ENCODE results near the gene RETSAT.
"Not testable (repeated sequence)": the region's sequence is repeated elsewhere in the genome, so short reads cannot be mapped to it uniquely, and the experiment has no call there.

The RETSAT gene

DNA sequence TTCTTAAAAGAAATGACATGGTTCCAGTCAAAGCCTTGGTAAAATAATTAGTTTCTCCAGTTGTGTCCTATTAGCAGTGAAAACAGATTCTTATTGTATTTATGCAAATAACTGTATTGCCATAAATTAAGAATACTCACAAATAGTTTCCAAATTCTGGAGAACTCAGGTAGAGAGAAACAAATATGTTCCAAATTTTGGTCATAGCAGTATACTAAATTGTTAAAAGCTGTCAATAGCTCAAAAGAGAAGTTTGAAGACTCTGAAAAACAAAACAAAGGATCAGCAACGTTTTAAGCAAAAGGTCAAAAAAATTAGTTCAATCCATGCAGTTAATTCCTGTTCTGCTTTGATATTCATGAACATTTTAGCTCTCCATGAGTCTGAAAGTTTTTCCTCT lies 25.7 kb upstream of the RETSAT start:
- in situ Hi-C loops (cut with MboI; ENCODE audit: low sequenced_read_pairs) = no loop called here

DNA sequence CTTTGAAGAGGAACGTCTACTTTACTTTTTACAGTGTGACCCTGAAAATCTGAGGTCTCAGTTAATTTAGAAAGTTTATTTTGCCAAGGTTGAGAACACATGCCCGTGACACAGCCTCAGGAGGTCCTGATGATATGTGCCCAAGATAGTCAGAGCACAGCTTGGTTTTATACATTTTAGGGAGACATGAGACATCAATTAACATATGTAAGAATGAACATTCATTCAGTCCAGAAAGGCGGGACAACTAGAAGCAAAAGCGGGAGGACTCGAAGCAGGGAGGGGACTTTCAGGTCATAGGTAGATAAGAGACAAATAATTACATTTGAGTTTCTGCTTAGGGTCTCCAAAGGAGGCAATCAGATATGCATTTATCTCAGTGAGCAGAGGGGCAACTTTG lies 23.9 kb upstream of the RETSAT start:
- in situ Hi-C loops (cut with MboI; ENCODE audit: low sequenced_read_pairs) = no loop called here

DNA sequence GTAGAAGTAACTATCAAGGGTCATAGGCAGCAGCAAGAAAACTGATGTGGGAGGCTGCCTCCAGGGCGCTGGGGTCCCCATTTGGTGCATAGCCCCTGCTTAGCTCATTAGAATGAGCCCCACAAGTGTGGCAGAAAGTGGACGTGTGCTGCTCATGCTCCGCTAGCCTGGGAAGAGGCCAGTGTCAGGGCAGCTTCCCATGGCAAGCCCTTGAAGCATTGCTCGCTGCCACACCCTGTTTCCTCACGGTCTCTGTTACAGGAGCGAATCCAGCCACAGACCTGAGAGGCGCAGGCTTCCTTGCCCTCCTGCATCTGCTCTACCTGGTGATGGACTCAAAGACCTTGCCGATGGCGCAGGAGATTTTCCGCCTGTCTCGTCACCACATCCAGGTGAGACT lies 22.8 kb upstream of the RETSAT start:
- in situ Hi-C loops (cut with MboI; ENCODE audit: low sequenced_read_pairs) = no loop called here

DNA sequence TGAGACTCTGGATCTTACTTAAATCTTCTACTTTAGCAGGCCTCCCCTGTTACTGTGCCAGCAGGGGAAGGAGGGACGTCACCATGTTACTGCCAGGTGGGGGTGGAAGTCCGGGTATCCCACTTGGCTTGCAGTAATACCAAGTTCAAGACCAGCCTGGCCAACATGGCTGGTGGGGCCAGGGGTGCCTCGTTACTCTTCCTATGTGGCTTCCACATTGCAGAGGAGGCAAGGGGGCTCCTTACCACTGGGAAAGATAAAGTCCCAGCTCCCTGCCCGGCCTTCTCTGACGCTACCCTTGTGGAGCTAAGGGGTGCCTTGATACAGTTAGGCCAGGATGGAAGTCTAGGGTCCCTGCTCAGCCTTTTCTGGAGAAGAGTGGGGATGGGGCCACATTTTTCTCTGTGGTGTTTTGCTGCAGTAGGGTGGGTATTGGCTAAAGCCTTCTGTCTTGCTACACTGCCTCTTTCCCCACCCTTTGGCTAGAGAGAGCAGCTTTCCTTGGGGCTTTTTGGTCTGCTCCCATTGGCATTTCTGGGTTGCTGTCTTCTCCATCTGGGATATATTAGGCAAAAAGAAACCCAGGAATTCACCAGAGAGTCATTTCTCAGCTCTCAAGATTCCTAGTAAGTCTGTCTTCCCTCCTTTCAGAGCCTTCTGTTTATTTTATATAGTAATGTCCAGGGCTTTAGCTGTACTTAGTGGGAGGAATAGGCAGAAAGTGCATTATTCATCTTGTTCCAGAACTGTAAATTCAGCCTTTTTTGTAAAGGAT lies 22.1 kb upstream of the RETSAT start:
- in situ Hi-C loops (cut with MboI; ENCODE audit: low sequenced_read_pairs) = no loop called here

DNA sequence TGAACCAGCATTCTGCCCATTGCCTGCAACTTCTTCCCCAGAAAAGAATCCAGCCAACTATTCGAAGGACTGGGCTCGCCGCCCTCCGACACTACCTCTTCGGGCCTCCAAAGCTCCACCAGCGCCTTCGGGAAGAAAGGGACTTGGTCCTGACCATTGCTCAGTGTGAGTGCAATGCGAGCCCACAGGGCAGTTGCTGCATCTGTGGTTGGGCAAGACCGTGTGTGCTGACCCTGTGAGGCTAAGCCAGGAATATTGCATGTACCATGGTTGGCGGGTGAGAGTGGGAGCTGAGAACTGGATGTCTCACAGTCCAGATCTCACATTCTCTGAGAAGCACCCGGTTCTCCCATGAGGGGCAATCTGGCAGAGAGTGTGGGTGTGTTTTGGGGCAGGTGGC lies 16.7 kb upstream of the RETSAT start:
- in situ Hi-C loops (cut with MboI; ENCODE audit: low sequenced_read_pairs) = no loop called here

GRCh38 chr2:85369500-85369899 lies 15.2 kb upstream of the RETSAT start:
- in situ Hi-C loops (cut with MboI; ENCODE audit: low sequenced_read_pairs) = no loop called here

GRCh38 chr2:85368921-85369320 lies 14.6 kb upstream of the RETSAT start:
- in situ Hi-C loops (cut with MboI; ENCODE audit: low sequenced_read_pairs) = no loop called here

DNA sequence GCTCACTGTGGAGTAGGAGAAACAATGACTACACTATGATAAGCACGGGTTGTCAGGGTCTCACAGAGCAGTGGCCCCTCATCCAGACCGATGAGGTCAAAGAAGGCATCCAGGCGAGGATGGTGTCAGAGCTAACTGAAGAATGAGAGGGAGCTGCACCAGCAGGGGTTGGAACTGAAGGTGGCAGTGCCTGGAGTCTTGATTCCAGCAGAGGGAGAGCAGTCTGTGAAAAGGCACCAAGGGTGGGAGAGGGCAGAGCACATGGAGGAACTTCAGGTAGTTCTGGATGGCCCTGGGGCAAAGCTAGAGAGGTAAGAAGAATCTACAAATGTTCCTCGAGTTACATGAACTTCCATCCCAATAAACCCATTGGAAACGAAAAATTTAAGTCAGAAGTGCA lies 12.9 kb upstream of the RETSAT start:
- in situ Hi-C loops (cut with MboI; ENCODE audit: low sequenced_read_pairs) = no loop called here

DNA sequence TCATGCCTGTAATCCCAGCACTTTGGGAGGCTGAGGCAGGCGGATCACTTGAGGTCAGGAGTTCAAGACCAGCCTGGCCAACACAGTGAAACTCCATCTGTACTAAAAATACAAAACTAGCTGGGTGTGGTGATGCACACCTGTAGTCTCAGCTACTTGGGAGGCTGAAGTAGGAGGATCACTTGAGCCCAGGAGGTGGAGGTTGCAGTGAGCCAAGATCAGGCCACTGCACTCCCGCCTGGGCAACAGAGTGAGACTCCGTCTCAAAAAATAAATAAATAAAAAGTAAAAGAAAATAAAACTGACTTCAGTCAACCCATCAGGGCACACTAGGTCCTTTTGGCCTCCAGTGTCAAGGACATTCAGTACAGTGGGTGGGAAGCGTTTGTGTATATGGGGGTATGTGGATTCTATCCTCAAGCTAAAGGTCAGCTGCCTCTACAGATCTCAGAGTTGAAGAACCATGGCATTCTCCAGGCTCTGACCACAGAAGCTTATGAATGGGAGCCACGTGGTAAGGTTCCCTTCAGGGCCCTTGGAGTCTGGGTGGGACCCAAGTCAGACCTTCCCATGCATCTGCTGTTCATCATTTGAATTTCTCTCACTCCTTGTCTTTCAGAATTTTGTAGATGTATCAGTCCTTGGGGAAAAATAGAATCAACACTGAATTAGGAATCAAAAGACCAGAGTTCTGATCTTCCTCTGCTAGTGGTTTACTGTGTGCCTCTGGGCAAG lies 8.5 kb upstream of the RETSAT start:
- in situ Hi-C loops (cut with MboI; ENCODE audit: low sequenced_read_pairs) = not testable (repeated sequence)

DNA sequence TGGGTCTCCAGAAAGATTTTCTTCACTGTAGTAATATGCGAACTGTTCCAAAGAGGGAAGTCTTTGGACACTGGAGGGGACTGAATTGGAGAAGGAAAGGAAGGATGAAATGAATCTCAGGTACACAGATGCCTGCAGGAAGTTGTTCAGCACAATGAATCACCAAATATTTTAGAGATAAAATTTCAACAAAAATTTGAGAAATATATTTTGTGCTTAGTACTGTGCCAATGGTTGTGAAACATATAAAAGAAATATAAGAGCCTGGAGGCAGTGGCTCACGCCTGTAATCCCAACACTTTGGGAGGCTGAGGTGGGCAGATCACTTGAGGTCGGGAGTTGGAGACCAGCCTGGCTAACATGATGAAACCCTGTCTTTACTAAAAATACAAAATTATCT lies 3.4 kb upstream of the RETSAT start:
- in situ Hi-C loops (cut with MboI; ENCODE audit: low sequenced_read_pairs) = no loop called here

DNA sequence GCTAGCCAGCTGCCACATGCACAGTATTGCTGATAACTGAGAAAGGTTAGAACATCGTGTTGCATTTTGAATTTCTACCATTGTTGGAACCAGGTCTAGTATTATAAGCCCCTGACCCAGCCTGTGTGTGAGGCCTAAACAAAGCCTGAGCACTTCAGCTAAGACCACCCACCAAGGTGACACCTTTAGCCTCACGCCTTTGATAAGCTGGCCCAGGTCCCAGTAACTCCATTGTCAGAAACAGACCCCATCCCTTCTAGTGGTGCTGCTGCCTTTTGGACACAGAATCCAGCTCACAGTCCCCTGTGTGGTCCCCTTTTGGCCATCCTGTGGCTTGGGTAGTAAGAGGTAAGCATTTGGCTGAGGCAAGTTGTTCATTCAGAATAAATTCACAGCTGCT lies 1.9 kb upstream of the RETSAT start:
- in situ Hi-C loops (cut with MboI; ENCODE audit: low sequenced_read_pairs) = no loop called here

DNA sequence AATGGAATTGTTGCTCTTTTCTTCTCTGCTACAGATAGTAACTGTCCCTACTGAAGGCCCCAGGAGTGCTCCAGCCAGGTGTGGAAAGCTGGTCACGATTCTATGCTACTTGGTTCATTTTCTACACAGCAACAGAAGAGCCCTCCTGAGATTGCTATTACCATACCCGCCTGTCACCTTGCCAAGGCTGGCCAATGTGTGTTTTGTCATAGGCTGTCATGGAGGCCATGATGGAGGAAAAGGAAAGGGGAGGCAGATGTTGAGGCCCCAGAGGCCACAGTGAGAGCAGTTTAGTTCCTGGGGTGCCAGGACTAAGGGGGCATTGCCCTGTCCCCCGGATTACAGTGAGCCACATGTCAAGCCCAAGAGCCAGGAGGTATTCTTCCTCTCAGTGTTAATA lies 1.2 kb upstream of the RETSAT start:
- in situ Hi-C loops (cut with MboI; ENCODE audit: low sequenced_read_pairs) = no loop called here

DNA sequence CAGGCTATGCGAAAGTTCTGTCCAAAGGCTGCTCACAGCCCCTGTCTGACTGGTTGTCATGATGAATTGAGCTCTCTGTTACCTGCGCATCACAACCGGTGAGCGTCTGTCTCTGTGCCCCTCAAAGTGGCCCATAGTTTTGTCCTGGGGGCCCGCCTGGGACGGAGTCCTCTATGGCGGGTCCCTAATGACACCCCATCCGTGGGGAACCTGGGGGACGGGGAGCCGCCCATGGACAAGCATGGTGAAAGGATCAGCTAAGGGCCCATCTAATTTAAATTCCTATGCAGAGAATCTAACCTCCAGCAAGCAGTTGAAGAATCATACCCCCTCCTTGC lies 714 bp upstream of the RETSAT start:
- in situ Hi-C loops (cut with MboI; ENCODE audit: low sequenced_read_pairs) = no loop called here

- in situ Hi-C loops (cut with MboI; ENCODE audit: low sequenced_read_pairs) = no loop called here
Observed at GRCh38 chr2:85353876-85354285, 447 bp downstream of the RETSAT start.

GRCh38 chr2:85347599-85347998 lies 6.7 kb downstream of the RETSAT start:
- in situ Hi-C loops (cut with MboI; ENCODE audit: low sequenced_read_pairs) = no loop called here

GRCh38 chr2:85344356-85344954 lies 9.9 kb downstream of the RETSAT start:
- in situ Hi-C loops (cut with MboI; ENCODE audit: low sequenced_read_pairs) = no loop called here

DNA sequence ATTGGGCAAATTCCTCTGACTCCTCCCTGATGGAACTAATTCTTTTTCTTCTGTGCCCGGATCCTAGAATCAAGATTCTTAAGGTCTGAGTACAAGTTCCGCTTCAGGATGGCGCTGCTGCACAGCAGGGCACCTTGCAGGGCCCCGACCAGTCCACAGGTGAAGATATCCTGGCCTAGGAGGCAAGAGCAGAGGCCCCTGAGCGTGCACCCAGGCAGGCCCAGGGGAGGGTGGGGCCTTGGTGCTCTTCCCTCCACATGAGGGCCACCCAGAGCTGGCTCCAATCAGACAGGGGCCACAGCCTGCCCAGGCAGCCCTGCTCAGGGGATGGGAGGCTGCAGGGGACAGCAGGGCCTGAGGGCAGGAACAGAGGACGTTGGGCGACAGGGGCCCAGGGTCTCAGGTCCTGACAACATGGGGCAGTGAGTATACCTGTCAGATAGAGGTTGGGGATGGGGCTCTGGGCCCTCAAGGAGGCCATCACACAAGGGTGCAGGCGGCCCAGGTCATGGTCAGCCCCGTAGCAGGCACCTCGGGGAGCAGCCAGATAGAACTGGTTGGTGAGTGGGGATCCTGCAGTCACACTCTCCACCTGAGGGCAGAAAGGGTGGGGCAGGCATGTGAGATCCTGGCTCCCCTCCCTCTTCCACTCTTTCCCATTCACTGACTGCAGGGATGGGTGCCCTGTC lies 11.0 kb downstream of the RETSAT start:
- in situ Hi-C loops (cut with MboI; ENCODE audit: low sequenced_read_pairs) = not testable (repeated sequence)

DNA sequence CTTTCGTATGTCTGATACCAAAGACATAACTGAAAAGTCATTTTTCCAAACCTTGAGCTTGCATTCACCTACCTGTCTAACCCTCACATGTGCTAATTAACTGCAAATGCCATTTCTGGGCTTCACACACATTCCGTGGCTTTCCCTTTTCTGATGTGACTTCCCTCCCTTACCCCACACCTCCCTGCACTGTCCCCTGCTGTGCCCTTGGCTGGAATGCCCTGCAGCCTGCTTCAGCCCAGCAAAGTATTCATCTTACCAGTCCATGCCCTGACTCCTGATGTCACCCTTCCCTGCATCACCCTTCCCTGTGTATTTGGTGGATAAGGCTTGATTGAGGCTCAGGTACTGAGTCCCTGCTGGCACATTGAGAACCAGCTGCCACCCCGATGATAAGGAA lies 12.2 kb downstream of the RETSAT start:
- in situ Hi-C loops (cut with MboI; ENCODE audit: low sequenced_read_pairs) = no loop called here

DNA sequence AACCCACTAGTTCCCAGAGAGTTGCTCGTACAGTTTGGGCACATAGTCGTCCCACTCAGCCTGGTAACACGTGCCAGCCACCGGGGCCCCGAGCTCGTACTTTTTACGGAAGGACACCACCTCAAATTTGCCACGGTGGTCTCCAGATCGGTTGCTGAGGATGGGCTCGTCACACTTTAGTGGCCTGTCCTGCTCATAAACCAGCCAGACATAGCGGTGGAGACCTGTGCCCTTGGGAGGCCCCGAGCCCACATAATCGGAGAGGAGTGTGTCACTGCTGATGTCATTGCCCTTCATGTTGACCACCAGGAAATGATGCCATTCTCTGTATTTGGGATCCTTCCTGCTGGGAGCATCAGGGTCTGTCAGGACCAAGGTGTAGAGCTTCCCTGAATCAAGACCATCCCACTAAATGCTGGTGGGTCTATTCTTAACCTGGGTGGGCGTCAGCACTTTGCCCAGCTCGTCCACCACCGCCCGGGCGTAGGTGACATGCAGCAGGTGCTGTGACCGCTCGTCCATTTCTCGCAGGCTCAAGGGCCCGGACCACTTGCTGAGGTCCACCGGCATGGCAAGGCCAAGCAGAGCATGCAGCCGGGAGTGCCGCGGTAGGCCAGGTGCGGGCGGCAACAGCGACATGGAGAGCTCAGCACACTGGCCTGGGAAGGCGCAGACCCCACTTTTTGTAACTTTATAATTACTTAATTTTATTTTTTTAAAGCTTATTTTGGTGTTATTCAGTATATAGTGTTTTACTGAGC lies 12.9 kb downstream of the RETSAT start:
- in situ Hi-C loops (cut with MboI; ENCODE audit: low sequenced_read_pairs) = no loop called here

GRCh38 chr2:85340034-85340892 lies 14.1 kb downstream of the RETSAT start:
- in situ Hi-C loops (cut with MboI; ENCODE audit: low sequenced_read_pairs) = no loop called here

Data from HL-60/S4 treated with phorbol 12-myristate 13-acetate at 8.2 ng/mL for 4 days and 3 days (cell line).